ENCODE measurements around the gene LGI2. TPM values are rescaled to one million over a fixed set of nuclear protein-coding genes. Genes with fewer than 3 reads are reported as not detected.

The LGI2 gene
- total and polyA plus RNA-seq, 9 of the 15 experiments (the other 6 are each of a cell fraction or from before 2014, with no cell fraction given) = 0.03 to 0.07 TPM; not detected in 7

GRCh38 chr4:25050370-25051078 lies 19.8 kb upstream of the LGI2 start (continued):
- TF ChIP-seq ARNT (IDR thresholded peaks at IDR 0.05) = peak; percentile 72 to 84; a peak in 2 of 4 replicates
- TF ChIP-seq ETS1 (conservative IDR thresholded peaks at IDR 0.05; ENCODE audit: control insufficient read depth, low read depth, low read length) = peak; percentile 77
- peak; percentile 81; the same call in 1 of the 2 replicates for TF ChIP-seq KHSRP (IDR thresholded peaks at IDR 0.05)
- TF ChIP-seq TOE1 (IDR thresholded peaks at IDR 0.05; ENCODE audit: borderline replicate concordance) = peak; percentile 32; the same call in 1 of the 2 replicates
- no peak for TF ChIP-seq TOE1 (CRISPR knock-in tag; IDR thresholded peaks at IDR 0.05; ENCODE audit: borderline replicate concordance, low read depth)
- TF ChIP-seq NCOA1 (IDR thresholded peaks at IDR 0.05; ENCODE audit: low read depth) = peak; percentile 90; the same call in 1 of the 2 replicates
- TF ChIP-seq NCOR1 (IDR thresholded peaks at IDR 0.05) = peak; percentile 99

DNA sequence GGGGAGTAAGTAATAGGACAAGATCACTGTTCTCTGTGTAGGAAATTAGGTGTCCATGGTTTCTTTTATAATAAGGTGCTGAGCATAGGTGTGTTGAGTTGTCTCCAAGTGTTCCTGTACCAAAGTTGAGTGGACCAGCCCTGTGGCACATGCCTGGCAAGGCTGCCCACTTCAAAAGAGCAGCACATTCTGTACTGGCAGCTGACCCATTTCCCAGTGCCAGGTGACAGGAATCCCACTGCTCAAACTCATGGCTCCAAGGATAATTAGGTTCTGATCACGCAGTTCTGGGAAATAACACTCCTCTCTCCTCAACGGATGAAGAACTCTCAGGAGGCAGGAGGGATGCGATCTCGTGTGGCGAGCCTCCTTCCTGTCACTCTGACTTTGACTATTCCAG lies 12.8 kb upstream of the LGI2 start:
- FAIRE-seq (no peak), DNase-seq (ENCODE audit: extremely low read depth in 1 of 4, low spot score in 3 of 4) (no peak), ATAC-seq (no peak)
- in situ Hi-C loops (cut with MboI) (no loop called here), intact Hi-C loops (cut with micrococcal nuclease) (no loop called here)
- BruUV-seq (replicated peaks) = no TSS peak
- H2AFZ ChIP-seq (ENCODE audit: low read depth, low read length) = no peak overlapping the region
- no peak overlapping the region for H3K4me2 ChIP-seq (ENCODE audit: insufficient read depth, low read length)
- no peaks in the 10 kb centered on the region for H3K36me3 ChIP-seq (ENCODE audit: control insufficient read depth, insufficient read depth, low read length)
- TF ChIP-seq E2F8 (IDR thresholded peaks at IDR 0.05; ENCODE audit: low read depth, partially characterized antibody) (no peak), CLOCK (CRISPR knock-in tag; IDR thresholded peaks at IDR 0.05; ENCODE audit: borderline replicate concordance) (no peak)
- no peak overlapping the region for H3K9ac ChIP-seq (ENCODE audit: insufficient read depth in 1 of 2, low read depth in 2 of 2, low read length in 2 of 2)
- H4K20me1 ChIP-seq (replicated peaks; ENCODE audit: control insufficient read depth, insufficient read depth, low read length) = no peaks in the 10 kb centered on the region
- POLR2A ChIA-PET = interaction anchor here (0.6 kb wide), 1 partner anchor 132 kb away, joined by 3 read pairs; no protein-coding TSS in a partner anchor
- no peaks in the 10 kb centered on the region for H3K9me1 ChIP-seq (ENCODE audit: control insufficient read depth, insufficient read depth, low read length)
- H3K27ac ChIP-seq (ENCODE audit: extremely low read depth, low read depth, low read length) = no peak overlapping the region
- CTCF ChIA-PET (ENCODE audit: low intra/inter-chr PET ratio) = no interaction called here
- H3K9me3 ChIP-seq (replicated peaks; ENCODE audit: control insufficient read depth, insufficient read depth, low read depth, low read length) = no peaks in the 10 kb centered on the region
- no peaks in the 10 kb centered on the region for H3K4me1 ChIP-seq (replicated peaks in 1 of 2; ENCODE audit: control insufficient read depth in 2 of 2, insufficient read depth in 2 of 2, low read length in 2 of 2)
- peaks cover 8 to 23% of the 10 kb centered on the region in 2 experiments; a peak in 4 of 5 replicates for H3K27me3 ChIP-seq (ENCODE audit: control insufficient read depth in 2 of 2, insufficient read depth in 2 of 2, low read length in 2 of 2)
- no peaks in the 10 kb centered on the region for H3K79me2 ChIP-seq (ENCODE audit: control insufficient read depth, insufficient read depth, low read length)
- WGBS (ENCODE audit: insufficient coverage, low coverage, missing lambda C conversion rate) = 7% methylated on average over 5 of the region's 5 CpGs
- no peak overlapping the region for H3K4me3 ChIP-seq
